Neural cell (in vitro differentiated cells): ENCODE data around the gene ARHGAP35. TPM values are rescaled to one million over a fixed set of nuclear protein-coding genes. Genes with fewer than 3 reads are reported as not detected.

Source experiments
- H2AFZ ChIP-seq: fragments of 200-600, 300-800 bp; sonication (generic), shearing (Covaris generic); 2 replicates; pipeline ENCODE4 v1.6.0; 2014; ENCODE audit warnings: low read depth, mild to moderate bottlenecking, antibody characterized with exemption, low read length, moderate library complexity
- H3F3A ChIP-seq: fragments of 200-600 bp; shearing (Covaris generic); 2 replicates; pipeline ENCODE4 v1.6.1; 2016; ENCODE audit warnings: mild to moderate bottlenecking, moderate library complexity, mixed read lengths, antibody characterized with exemption, low read length; ENCODE audit not compliant: insufficient read depth, poor library complexity, severe bottlenecking
- H3K27ac ChIP-seq: fragments of 200-600, 300-800 bp; sonication (generic), shearing (Covaris generic); 2 replicates; pipeline ENCODE4 v1.5.1; 2014; ENCODE audit warnings: mild to moderate bottlenecking, low read length, moderate library complexity
- H3K27me3 ChIP-seq: fragments of 300-800, 200-600 bp; sonication (generic), shearing (Covaris generic); 2 replicates; pipeline ENCODE4 v1.6.0; 2014; ENCODE audit warnings: mild to moderate bottlenecking, low read depth, low read length, moderate library complexity; ENCODE audit not compliant: insufficient read depth
- H3K36me3 ChIP-seq: fragments of 300-800, 200-600 bp; sonication (generic), shearing (Covaris generic); 2 replicates; pipeline ENCODE4 v1.5.1; 2014; ENCODE audit warnings: mild to moderate bottlenecking, antibody characterized with exemption, low read length, moderate library complexity; ENCODE audit not compliant: insufficient read depth
- H3K4me2 ChIP-seq: fragments of 300-800, 200-600 bp; sonication (generic), shearing (Covaris generic); 2 replicates; pipeline ENCODE4 v1.6.0; 2014; ENCODE audit warnings: mild to moderate bottlenecking, low read length
- H3K4me3 ChIP-seq: fragments of 300-800, 200-600 bp; sonication (generic), shearing (Covaris generic); 2 replicates; pipeline ENCODE4 v1.5.1; 2014; ENCODE audit warnings: mild to moderate bottlenecking, low read length, moderate library complexity
- H3K79me2 ChIP-seq: fragments of 200-600 bp; shearing (Covaris generic); replicated peaks from 2 replicates; pipeline ENCODE4 v1.6.0; 2014; ENCODE audit warnings: mild to moderate bottlenecking, low read length, moderate library complexity; ENCODE audit not compliant: insufficient read depth
- H3K9ac ChIP-seq: fragments of 300-800, 200-600 bp; sonication (generic), shearing (Covaris generic); 2 replicates; pipeline ENCODE4 v1.6.1; 2016; ENCODE audit warnings: mild to moderate bottlenecking, low read length, mixed read lengths
- H3K9me2 ChIP-seq: fragments of 200-600 bp; shearing (Covaris generic); 2 replicates; pipeline ENCODE4 v1.6.1; 2016; ENCODE audit warnings: mild to moderate bottlenecking, low read length, mixed read lengths; ENCODE audit not compliant: insufficient read depth
- H3K9me3 ChIP-seq: fragments of 200-600, 300-800 bp; sonication (generic), shearing (Covaris generic); 2 replicates; pipeline ENCODE4 v1.6.1; 2016; ENCODE audit warnings: mild to moderate bottlenecking, mixed run types, low read length, moderate library complexity, mixed read lengths
- H4K20me1 ChIP-seq: fragments of 200-600 bp; shearing (Covaris generic); 2 replicates; pipeline ENCODE4 v1.6.1; 2016; ENCODE audit warnings: mild to moderate bottlenecking, mixed run types; ENCODE audit not compliant: insufficient read depth
- EP300 ChIP-seq: fragments of 450-650 bp; conservative IDR thresholded peaks from 2 replicates; pipeline ENCODE4 v1.6.1; 2014; ENCODE audit warnings: antibody characterized with exemption, mild to moderate bottlenecking, moderate library complexity; ENCODE audit not compliant: poor library complexity, severe bottlenecking
- EZH2 ChIP-seq: fragments of 200-600, 300-800 bp; shearing (Covaris generic), sonication (generic); IDR thresholded peaks from 2 replicates; pipeline ENCODE4 v1.6.1; 2014; ENCODE audit warnings: antibody characterized with exemption, low read length, borderline replicate concordance, mild to moderate bottlenecking; ENCODE audit not compliant: insufficient read depth, poor library complexity, severe bottlenecking
- MXI1 ChIP-seq: fragments of 450-650 bp; conservative IDR thresholded peaks from 2 replicates; pipeline ENCODE4 v1.6.1; 2014; ENCODE audit warnings: antibody characterized with exemption, mild to moderate bottlenecking; ENCODE audit not compliant: poor library complexity, severe bottlenecking
- POLR2AphosphoS5 ChIP-seq: IDR thresholded peaks from 2 replicates; pipeline ENCODE4 v1.6.1; 2012
- RAD21 ChIP-seq: fragments of 450-650 bp; conservative IDR thresholded peaks from 2 replicates; pipeline ENCODE4 v1.6.1; 2014; ENCODE audit warnings: antibody characterized with exemption, mild to moderate bottlenecking, moderate library complexity
- SMC3 ChIP-seq: fragments of 450-650 bp; conservative IDR thresholded peaks from 2 replicates; pipeline ENCODE4 v1.6.1; 2014; ENCODE audit warnings: antibody characterized with exemption, mild to moderate bottlenecking, moderate library complexity; ENCODE audit not compliant: poor library complexity
- TAF1 ChIP-seq: IDR thresholded peaks from 2 replicates; pipeline ENCODE4 v1.6.1; 2012; ENCODE audit warnings: low read depth
- polyA plus RNA-seq: library from polyadenylated mRNA; depleted of rRNA; stranded (reverse); fragments of >200 nt; gene quantifications from 2 replicates; pipeline ENCODE4 v1.2.3, GENCODE V29; 2014
- TF ChIP-seq, protein P1 (sequence below): fragments of 450-650 bp; IDR thresholded peaks from 2 replicates; pipeline ENCODE4 v1.5.1; 2014; ENCODE audit warnings: antibody characterized with exemption, mild to moderate bottlenecking, moderate library complexity; ENCODE audit not compliant: poor library complexity, severe bottlenecking
- TF ChIP-seq, protein P2 (sequence below): IDR thresholded peaks from 2 replicates; pipeline ENCODE4 v1.6.1; 2012; ENCODE audit warnings: borderline replicate concordance

The ARHGAP35 gene
- polyA plus RNA-seq, 1 donor from 2014 or later = 29.5 TPM

DNA sequence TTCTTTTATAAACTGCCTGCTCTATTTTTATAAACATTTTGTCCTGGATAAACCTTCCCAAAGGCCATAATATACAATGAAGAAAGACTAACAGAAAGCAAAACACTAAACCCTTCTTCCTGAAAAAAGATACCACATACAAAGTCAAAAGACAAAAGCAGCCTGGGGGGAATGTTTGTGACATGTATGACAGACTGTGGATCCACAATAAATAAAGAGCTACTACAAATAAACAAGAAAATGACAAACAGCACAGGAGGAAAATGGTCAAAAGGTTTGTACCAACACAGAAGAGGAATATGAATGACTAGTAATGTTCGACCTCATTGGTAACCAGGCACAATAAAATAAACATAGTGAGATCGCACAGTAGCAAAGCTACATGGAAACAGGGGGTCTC lies 29.9 kb upstream of the ARHGAP35 start:
- no peak for TF ChIP-seq SMC3
- no peak for TF ChIP-seq POLR2AphosphoS5
- TF ChIP-seq TAF1 = no peak
- TF ChIP-seq, protein P1, sequence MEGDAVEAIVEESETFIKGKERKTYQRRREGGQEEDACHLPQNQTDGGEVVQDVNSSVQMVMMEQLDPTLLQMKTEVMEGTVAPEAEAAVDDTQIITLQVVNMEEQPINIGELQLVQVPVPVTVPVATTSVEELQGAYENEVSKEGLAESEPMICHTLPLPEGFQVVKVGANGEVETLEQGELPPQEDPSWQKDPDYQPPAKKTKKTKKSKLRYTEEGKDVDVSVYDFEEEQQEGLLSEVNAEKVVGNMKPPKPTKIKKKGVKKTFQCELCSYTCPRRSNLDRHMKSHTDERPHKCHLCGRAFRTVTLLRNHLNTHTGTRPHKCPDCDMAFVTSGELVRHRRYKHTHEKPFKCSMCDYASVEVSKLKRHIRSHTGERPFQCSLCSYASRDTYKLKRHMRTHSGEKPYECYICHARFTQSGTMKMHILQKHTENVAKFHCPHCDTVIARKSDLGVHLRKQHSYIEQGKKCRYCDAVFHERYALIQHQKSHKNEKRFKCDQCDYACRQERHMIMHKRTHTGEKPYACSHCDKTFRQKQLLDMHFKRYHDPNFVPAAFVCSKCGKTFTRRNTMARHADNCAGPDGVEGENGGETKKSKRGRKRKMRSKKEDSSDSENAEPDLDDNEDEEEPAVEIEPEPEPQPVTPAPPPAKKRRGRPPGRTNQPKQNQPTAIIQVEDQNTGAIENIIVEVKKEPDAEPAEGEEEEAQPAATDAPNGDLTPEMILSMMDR = no peak
- no peak for TF ChIP-seq EZH2
- TF ChIP-seq, protein P2, sequence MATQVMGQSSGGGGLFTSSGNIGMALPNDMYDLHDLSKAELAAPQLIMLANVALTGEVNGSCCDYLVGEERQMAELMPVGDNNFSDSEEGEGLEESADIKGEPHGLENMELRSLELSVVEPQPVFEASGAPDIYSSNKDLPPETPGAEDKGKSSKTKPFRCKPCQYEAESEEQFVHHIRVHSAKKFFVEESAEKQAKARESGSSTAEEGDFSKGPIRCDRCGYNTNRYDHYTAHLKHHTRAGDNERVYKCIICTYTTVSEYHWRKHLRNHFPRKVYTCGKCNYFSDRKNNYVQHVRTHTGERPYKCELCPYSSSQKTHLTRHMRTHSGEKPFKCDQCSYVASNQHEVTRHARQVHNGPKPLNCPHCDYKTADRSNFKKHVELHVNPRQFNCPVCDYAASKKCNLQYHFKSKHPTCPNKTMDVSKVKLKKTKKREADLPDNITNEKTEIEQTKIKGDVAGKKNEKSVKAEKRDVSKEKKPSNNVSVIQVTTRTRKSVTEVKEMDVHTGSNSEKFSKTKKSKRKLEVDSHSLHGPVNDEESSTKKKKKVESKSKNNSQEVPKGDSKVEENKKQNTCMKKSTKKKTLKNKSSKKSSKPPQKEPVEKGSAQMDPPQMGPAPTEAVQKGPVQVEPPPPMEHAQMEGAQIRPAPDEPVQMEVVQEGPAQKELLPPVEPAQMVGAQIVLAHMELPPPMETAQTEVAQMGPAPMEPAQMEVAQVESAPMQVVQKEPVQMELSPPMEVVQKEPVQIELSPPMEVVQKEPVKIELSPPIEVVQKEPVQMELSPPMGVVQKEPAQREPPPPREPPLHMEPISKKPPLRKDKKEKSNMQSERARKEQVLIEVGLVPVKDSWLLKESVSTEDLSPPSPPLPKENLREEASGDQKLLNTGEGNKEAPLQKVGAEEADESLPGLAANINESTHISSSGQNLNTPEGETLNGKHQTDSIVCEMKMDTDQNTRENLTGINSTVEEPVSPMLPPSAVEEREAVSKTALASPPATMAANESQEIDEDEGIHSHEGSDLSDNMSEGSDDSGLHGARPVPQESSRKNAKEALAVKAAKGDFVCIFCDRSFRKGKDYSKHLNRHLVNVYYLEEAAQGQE = no peak
- no peak for TF ChIP-seq RAD21
- TF ChIP-seq EP300 = no peak
- no peak for TF ChIP-seq MXI1
- no peaks in the 10 kb centered on the region for H4K20me1 ChIP-seq
- no peak overlapping the region for H3K4me3 ChIP-seq

GRCh38 chr19:46834121-46834520 lies 26.7 kb upstream of the ARHGAP35 start:
- Histone ChIP-seq H3K79me2 (no peaks in the 10 kb centered on the region), H2AFZ (no peak overlapping the region), H3K27ac (no peak overlapping the region), H3K36me3 (no peaks in the 10 kb centered on the region), H3K4me3 (no peak overlapping the region), H3K9me3 (no peaks in the 10 kb centered on the region), H4K20me1 (no peaks in the 10 kb centered on the region), H3F3A (no peaks in the 10 kb centered on the region), H3K4me2 (no peak overlapping the region), H3K9me2 (no peaks in the 10 kb centered on the region), H3K9ac (no peak overlapping the region), H3K27me3 (no peaks in the 10 kb centered on the region)
- no peak for TF ChIP-seq POLR2AphosphoS5
- TF ChIP-seq, protein P2 = no peak
- no peak for TF ChIP-seq EP300
- no peak for TF ChIP-seq TAF1
- no peak for TF ChIP-seq EZH2
- TF ChIP-seq MXI1 = no peak
- no peak for TF ChIP-seq RAD21
- TF ChIP-seq, protein P1 = no peak
- TF ChIP-seq SMC3 = no peak

More for the DNA sequence above, 29.9 kb upstream of the ARHGAP35 start:
- no peaks in the 10 kb centered on the region for H3F3A ChIP-seq
- no peak overlapping the region for H3K4me2 ChIP-seq
- no peaks in the 10 kb centered on the region for H3K79me2 ChIP-seq
- no peaks in the 10 kb centered on the region for H3K27me3 ChIP-seq
- no peak overlapping the region for H2AFZ ChIP-seq
- H3K9me2 ChIP-seq = no peaks in the 10 kb centered on the region
- no peak overlapping the region for H3K27ac ChIP-seq
- H3K9me3 ChIP-seq = no peaks in the 10 kb centered on the region
- H3K36me3 ChIP-seq = no peaks in the 10 kb centered on the region
- H3K9ac ChIP-seq = no peak overlapping the region
